ENCODE results near the gene MAZ. TPM values are rescaled to one million over a fixed set of nuclear protein-coding genes. Genes with fewer than 3 reads are reported as not detected.
"Not testable (repeated sequence)": the region's sequence is repeated elsewhere in the genome, so short reads cannot be mapped to it uniquely, and the experiment has no call there.

MAZ gene
- total RNA-seq, result 146 TPM

DNA sequence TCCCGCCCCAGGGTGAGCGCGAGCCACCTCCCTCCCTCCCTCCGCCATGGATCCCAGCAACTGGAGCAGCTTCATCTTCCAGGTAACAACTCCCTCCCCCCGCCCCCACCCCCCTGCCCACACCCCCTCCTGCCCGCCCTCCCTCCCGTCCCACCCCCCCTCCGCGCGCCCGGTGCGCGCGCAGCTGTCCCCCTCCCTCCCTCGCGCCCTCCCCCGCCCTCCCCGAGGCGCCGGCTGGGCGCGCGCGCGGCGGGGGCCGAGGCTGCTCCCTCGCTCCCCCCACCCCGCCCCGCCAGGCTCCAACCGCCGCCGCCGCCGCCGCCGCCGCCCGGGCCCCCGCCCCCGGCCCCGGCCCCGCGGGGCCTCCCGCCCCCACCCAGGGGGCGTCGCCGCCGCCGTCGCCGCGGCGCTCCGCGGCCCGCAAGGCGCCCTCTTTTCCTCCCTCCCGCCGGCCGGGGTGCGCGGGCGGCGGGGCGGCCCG lies at the start of gene MAZ:
MAZ (plus strand) TSS at position 431 of the 481 bp plus-strand sequence. CDS start 173 bp downstream, outside the sequence.
- Histone ChIP-seq H3K27ac (peak within 1 kb of the TSS; percentile 95 to 99), H3K4me3 (peak within 1 kb of the TSS; percentile 75 to 87), H3K36me3 (peaks cover 14 to 22% of the 10 kb centered on the region in 2 donors), H3K9me3 (no peaks in the 10 kb centered on the region), H3K27me3 (no peaks in the 10 kb centered on the region), H3K4me1 (peaks cover 18 to 34% of the 10 kb centered on the region in 2 donors)
- intact Hi-C loops (cut with DNase I), result loop anchor here (2.0 to 10.0 kb wide), 6 partner anchors 43 to 1649 kb away; partner anchors contain the start of genes ALDOA, ARMC5, HIRIP3 and INO80E
- TF ChIP-seq, protein P1, sequence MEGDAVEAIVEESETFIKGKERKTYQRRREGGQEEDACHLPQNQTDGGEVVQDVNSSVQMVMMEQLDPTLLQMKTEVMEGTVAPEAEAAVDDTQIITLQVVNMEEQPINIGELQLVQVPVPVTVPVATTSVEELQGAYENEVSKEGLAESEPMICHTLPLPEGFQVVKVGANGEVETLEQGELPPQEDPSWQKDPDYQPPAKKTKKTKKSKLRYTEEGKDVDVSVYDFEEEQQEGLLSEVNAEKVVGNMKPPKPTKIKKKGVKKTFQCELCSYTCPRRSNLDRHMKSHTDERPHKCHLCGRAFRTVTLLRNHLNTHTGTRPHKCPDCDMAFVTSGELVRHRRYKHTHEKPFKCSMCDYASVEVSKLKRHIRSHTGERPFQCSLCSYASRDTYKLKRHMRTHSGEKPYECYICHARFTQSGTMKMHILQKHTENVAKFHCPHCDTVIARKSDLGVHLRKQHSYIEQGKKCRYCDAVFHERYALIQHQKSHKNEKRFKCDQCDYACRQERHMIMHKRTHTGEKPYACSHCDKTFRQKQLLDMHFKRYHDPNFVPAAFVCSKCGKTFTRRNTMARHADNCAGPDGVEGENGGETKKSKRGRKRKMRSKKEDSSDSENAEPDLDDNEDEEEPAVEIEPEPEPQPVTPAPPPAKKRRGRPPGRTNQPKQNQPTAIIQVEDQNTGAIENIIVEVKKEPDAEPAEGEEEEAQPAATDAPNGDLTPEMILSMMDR (IDR thresholded peaks at IDR 0.05), result no peak
- DNase-seq (ENCODE audit: low spot score in 2 of 2), result no peak

GRCh38 chr16:29756654-29757053 lies 49.7 kb upstream of the MAZ start:
- no peak for DNase-seq (ENCODE audit: low spot score in 2 of 2)
- no peaks in the 10 kb centered on the region for H3K36me3 ChIP-seq
- no peak overlapping the region for H3K27ac ChIP-seq
- TF ChIP-seq, protein P1 (IDR thresholded peaks at IDR 0.05), result no peak
- H3K4me1 ChIP-seq, result no peaks in the 10 kb centered on the region
- H3K9me3 ChIP-seq, result no peaks in the 10 kb centered on the region
- H3K27me3 ChIP-seq, result no peaks in the 10 kb centered on the region
- intact Hi-C loops (cut with DNase I), result no loop called here
- H3K4me3 ChIP-seq, result no peak overlapping the region

DNA sequence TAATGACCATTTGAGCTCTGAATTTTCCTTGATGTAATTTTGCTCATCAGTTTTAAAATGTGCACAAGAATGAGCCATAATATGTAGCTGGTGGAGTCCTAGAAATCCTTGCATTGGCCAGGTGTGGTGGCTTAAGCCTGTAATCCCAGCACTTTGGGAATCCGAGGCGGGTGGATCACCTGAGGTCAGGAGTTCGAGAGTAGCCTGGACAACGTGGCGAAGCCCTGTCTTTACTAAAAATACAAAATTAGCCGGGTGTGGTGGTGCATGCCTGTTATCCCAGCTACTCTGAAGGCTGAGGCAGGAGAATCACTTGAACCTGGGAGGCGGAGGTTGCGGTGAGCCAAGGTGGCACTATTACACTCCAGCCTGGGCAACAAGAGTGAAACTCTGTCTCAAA lies 49.2 kb upstream of the MAZ start:
- H3K36me3 ChIP-seq; H3K4me3 ChIP-seq; H3K9me3 ChIP-seq; H3K27ac ChIP-seq; DNase-seq (ENCODE audit: low spot score in 2 of 2); intact Hi-C loops (cut with DNase I); H3K27me3 ChIP-seq; H3K4me1 ChIP-seq: not testable (repeated sequence)

DNA sequence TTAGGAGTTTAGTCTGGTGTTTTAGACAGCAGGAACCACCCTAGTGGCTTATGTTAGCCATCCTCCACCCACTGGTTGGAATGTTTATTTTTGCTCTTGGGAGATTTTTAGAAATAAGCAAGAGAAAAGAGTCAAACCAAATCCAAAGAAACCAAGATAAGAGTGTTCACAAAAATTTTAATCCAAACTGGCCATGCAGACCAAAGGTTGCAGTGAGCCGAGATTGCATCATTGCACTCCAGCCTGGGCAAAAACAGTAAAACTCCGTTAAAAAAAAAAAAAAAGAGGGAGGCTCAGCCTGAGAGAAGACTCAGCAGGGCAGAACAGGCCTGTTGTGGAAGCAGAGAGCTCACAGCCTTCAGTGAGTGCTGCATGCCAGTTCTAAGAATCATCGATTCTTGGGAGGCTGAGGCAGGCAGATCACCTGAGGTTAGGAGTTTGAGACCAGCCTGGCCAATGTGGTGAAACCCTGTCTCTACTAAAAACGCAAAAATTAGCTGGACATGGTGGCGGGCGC lies 48.3 kb upstream of the MAZ start:
- Histone ChIP-seq H3K9me3 (no peaks in the 10 kb centered on the region), H3K27me3 (no peaks in the 10 kb centered on the region), H3K4me1 (no peaks in the 10 kb centered on the region), H3K36me3 (no peaks in the 10 kb centered on the region), H3K27ac (peak overlapping the region in 1 of 2 donors; percentile 22), H3K4me3 (no peak overlapping the region)
- TF ChIP-seq, protein P1 (IDR thresholded peaks at IDR 0.05), result no peak
- intact Hi-C loops (cut with DNase I), result no loop called here
- no peak for DNase-seq (ENCODE audit: low spot score in 2 of 2)

DNA sequence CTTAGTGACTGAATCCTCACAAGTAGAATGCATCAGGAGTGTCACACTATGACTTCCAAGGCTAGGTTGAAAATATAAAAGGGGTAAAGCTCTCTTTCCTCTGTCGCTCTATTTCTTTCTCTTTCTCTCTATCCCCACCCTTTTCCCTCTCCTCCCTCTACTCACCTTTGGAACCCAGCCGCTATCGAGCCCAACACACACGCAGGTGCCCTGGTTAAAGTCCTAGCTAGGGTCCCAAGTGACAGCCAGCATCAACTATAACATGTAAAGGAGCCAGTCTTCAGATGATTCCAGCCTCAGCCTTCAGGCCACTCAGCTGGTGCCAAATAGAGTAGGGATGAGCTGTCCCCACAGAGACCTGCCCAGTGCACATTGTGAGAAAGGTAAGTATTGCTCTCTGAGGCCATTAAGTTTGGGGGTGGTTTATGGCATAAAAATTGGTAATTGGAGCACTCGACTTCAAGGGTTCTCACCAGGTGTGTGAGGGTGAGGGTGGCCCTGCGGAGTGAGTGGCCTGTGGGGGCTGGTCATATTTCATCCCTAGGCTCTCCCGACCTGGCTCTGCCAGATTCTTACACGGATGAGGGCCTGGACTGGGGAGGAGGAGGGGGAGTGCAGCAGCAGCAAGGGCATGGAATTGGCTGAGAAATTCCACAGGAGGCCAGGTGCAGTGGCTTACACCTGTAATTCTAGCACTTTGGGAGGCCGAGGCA lies 45.6 kb upstream of the MAZ start:
- intact Hi-C loops (cut with DNase I), result no loop called here
- no peak for DNase-seq (ENCODE audit: low spot score in 2 of 2)
- no peak overlapping the region for H3K4me3 ChIP-seq
- H3K27me3 ChIP-seq, result no peaks in the 10 kb centered on the region
- TF ChIP-seq, protein P1 (IDR thresholded peaks at IDR 0.05), result no peak
- H3K4me1 ChIP-seq, result no peaks in the 10 kb centered on the region
- no peaks in the 10 kb centered on the region for H3K9me3 ChIP-seq
- H3K36me3 ChIP-seq, result no peaks in the 10 kb centered on the region
- no peak overlapping the region for H3K27ac ChIP-seq

- H3K27ac ChIP-seq; H3K4me3 ChIP-seq; H3K27me3 ChIP-seq; intact Hi-C loops (cut with DNase I); H3K36me3 ChIP-seq; DNase-seq (ENCODE audit: low spot score in 2 of 2); H3K9me3 ChIP-seq; H3K4me1 ChIP-seq: not testable (repeated sequence)
These were observed 45.1 kb upstream of the MAZ start for GRCh38 chr16:29761280-29761651.

Measured in ascending aorta (tissue), 2 donors.